Mucosa of descending colon (tissue), 3 donors: ENCODE data around the gene CD22. TPM values are rescaled to one million over a fixed set of nuclear protein-coding genes. Genes with fewer than 3 reads are reported as not detected.

Source experiments
- ATAC-seq: fragments of 200-7000 bp; cut with Tn5 transposase; one replicate; pipeline ENCODE4 v1.9.1; 2020; ENCODE audit warnings: mild to moderate bottlenecking, moderate library complexity
- DNase-seq, 3 donors: peaks; one replicate each; pipeline ENCODE4 v3.0.0-alpha.2; 2020
- H3K36me3 ChIP-seq: fragments of 200-600 bp; one replicate; pipeline ENCODE4 v1.8.0; 2021; ENCODE audit warnings: low read depth, mild to moderate bottlenecking
- H3K4me1 ChIP-seq: fragments of 200-600 bp; one replicate; pipeline ENCODE4 v1.8.0; 2021; ENCODE audit warnings: low read depth, mild to moderate bottlenecking
- H3K4me3 ChIP-seq: fragments of 200-600 bp; one replicate; pipeline ENCODE4 v1.8.0; 2021; ENCODE audit warnings: mild to moderate bottlenecking
- H3K9me3 ChIP-seq: fragments of 200-600 bp; one replicate; pipeline ENCODE4 v1.8.0; 2021; ENCODE audit warnings: mild to moderate bottlenecking
- intact Hi-C, 2 donors: fragments of 100-400 bp; cut with DNase I in 1 of 2; cut with micrococcal nuclease in 1 of 2; formaldehyde crosslinking; loops; one replicate each; pipeline versions ENCODE4 v1.11.0 to v1.11.1; 2022; cut with DNase I, micrococcal nuclease
- long read RNA-seq, 2 donors: library from polyadenylated mRNA; unstranded; transcript quantifications; one replicate each; pipeline ENCODE4 v2.0.0, GENCODE V29; 2019 to 2021
- total RNA-seq, 3 donors: library from RNA; stranded (reverse); fragmentation: NEBNext Ultra II Directional in 2 of 3; extraction: Animal tissue kit (Norgen Biotek cat#: 25700) in 2 of 3; gene quantifications; one replicate each; pipeline versions ENCODE4 v1.2.1 to v1.2.4, GENCODE V29; 2021 to 2023
- TF ChIP-seq, protein P1 (sequence below): fragments of 200-600 bp; IDR thresholded peaks from one replicate; pipeline ENCODE4 v1.8.0; 2022; ENCODE audit warnings: antibody characterized with exemption, mild to moderate bottlenecking
- donor health status: DM: no; HTN: no; CAD: no; lungs with moderate emphysema.
- donor health status: DM: no; HTN: no; CAD: no.
- donor health status: DM: no; HTN: yes; CAD: no.

The CD22 gene
- total RNA-seq: 1 to 10 TPM; 2.2 to 5.7 (median 4.1) TPM
- long read RNA-seq, donor 1, partial matches to known transcripts: 0 of 1 reads
- long read RNA-seq, donor 1, other reads (novel, unspliced or antisense): 1 of 1 reads
- long read RNA-seq, donor 2: 0 reads

DNA sequence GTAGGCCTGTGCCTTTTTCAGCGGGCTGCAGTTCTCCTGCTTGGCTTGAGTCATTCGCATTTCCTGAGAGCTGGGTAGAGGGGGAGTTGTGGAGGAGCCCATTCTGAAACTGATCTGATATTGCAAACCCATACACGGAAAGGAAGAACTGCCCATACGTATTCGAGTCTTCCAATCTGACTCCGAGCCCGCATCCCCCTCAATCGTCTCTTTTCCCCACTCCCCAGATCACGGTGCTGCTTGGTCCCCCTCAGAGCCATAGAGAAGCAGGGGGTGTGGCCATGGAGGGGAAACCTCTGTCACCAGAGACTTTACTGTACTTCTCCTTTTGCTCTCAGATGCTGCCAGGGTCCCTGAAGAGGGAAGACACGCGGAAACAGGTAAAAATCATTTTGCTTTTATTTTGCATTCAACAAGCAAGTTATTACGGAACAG is at the start of gene CD22:
Gene CD22, plus strand, starts transcription at position 337 of the 435 bp plus-strand sequence. CDS start 2,854 bp downstream, outside the sequence.
- Histone ChIP-seq H3K36me3 (no peaks in the 10 kb centered on the region), H3K9me3 (no peaks in the 10 kb centered on the region), H3K4me1 (no peaks in the 10 kb centered on the region), H3K4me3 (no peak within 1 kb of the TSS)
- ATAC-seq (peak; percentile 63), DNase-seq (no peak)
- TF ChIP-seq, protein P1, sequence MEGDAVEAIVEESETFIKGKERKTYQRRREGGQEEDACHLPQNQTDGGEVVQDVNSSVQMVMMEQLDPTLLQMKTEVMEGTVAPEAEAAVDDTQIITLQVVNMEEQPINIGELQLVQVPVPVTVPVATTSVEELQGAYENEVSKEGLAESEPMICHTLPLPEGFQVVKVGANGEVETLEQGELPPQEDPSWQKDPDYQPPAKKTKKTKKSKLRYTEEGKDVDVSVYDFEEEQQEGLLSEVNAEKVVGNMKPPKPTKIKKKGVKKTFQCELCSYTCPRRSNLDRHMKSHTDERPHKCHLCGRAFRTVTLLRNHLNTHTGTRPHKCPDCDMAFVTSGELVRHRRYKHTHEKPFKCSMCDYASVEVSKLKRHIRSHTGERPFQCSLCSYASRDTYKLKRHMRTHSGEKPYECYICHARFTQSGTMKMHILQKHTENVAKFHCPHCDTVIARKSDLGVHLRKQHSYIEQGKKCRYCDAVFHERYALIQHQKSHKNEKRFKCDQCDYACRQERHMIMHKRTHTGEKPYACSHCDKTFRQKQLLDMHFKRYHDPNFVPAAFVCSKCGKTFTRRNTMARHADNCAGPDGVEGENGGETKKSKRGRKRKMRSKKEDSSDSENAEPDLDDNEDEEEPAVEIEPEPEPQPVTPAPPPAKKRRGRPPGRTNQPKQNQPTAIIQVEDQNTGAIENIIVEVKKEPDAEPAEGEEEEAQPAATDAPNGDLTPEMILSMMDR: no peak
- intact Hi-C loops: no loop called here

DNA sequence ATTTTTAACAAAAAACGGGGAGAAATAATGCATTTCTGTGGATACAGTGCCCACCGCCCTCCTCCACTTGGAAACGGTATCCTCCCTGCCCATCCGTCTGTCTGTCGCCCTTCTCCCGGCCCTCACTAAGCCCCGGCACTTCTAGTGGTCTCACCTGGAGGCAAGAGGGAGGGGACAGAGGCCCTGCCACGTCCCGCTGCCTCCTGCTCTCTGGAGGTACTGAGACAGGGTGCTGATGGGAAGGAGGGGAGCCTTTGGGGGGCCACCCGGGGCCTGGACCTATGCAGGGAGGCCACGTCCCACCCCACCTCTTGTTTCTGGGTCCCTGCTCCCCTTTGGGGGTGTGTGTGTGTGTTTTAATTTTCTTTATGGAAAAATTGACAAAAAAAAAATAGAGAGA is 49.6 kb upstream of the CD22 start:
- Histone ChIP-seq H3K4me1 (no peaks in the 10 kb centered on the region), H3K9me3 (no peaks in the 10 kb centered on the region), H3K36me3 (no peaks in the 10 kb centered on the region), H3K4me3 (no peak overlapping the region)
- TF ChIP-seq, protein P1: no peak
- DNase-seq (no peak), ATAC-seq (no peak)
- intact Hi-C loops: no loop called here

DNA sequence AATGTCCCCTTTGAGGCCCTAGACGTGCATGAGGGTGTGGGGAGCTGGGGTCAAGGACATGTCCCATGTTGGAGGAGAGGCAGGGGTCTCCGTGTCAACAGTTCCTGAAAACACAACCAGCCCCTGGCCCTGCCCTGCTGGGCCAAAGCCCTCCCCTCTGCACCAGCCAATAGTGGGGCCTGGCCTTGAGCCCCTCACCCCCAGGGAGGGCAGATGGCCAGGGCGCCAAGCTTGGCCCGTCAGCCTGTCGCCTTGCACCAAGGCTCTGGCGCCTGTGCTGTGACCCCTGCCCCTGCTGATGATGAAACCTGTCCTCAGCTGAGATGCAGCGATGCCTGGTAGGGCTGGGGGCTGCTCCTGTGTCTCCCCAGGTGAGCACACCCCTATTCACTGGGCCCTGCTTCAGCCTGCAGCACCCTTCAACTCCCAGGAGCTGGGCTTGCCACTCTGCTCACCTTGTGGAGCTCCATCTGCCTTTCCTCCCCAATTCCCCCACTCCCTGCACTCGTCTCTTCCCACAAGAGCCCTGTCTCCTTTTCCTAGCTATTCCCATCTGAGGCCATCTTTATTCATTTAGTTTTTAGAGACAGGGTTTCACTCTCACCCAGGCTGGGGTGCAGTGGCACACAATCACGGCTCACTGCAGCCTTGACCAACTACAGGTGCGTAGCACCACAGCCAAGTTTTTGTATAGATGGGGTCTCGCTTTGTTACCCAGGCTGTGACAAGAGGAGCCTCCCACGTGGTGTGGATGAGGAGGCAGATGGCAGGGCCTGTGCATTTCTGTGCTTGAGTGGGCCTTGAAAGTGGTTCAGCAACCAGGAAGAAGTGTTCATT is 48.8 kb upstream of the CD22 start:
- ATAC-seq: peak; percentile 8
- Histone ChIP-seq H3K9me3 (no peaks in the 10 kb centered on the region), H3K36me3 (no peaks in the 10 kb centered on the region), H3K4me3 (no peak overlapping the region), H3K4me1 (no peaks in the 10 kb centered on the region)
- intact Hi-C loops: no loop called here
- DNase-seq: no peak
- TF ChIP-seq, protein P1: no peak

DNA sequence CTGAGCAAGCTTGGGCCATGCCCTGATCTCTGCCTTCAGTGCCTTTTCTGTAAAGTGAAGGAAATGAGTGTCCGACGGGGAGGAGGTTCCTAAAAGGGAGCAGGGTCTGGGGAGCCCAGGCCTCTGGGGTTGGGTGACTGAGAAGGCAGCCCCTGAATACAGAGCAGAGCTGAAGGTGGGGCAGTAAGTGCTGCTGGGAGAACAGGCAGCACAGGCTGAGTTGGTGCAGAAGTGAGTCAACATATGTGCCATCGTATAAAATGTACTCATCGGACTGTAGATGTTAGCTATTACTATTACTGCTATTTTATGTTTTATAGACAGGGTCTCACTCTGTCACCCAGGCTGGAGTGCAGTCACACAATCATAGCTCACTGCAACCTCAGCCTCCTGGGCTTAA is 47.7 kb upstream of the CD22 start:
- no peaks in the 10 kb centered on the region for H3K9me3 ChIP-seq
- TF ChIP-seq, protein P1: no peak
- intact Hi-C loops: no loop called here

DNA sequence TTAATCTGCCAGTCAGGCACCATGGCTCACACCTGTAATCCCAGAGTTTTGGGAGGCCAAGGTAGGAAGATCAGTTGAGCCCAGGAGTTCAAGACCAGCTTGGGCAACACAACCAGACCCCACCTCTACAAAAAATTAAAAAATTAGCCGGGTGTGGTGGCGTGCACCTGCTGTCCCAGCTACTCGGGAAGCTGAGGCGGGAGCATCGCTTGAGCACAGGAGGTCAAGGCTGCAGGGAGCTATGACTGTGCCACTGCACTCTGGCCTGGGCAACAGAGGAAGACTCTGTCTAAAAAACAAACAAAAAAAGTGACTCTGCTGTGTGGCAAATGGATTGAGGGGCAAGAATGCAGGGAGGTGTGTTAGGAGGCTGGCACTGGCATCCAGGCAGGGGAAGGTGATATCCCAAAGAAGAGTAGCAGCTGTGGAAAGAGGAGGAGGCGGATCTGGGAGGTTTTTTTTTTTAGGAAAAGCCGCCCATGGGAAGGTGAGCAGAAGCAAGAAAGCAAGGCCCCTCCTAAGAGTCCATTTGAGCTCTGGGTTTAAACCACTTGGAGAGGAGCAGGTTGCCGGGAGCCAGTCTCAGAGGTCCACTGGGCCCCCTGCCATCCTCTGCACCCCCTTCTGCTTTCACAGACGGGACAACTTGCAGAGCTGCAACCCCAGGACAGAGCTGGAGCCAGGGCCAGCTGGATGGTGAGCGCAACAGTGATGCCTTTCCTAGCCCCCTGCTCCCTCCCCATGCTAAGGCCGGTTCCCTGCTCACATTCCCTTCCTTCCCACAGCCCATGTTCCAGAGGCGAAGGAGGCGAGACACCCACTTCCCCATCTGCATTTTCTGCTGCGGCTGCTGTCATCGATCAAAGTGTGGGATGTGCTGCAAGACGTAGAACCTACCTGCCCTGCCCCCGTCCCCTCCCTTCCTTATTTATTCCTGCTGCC is 44.6 kb upstream of the CD22 start:
- Histone ChIP-seq H3K4me3 (no peak overlapping the region), H3K9me3 (no peaks in the 10 kb centered on the region), H3K4me1 (no peaks in the 10 kb centered on the region), H3K36me3 (no peaks in the 10 kb centered on the region)
- TF ChIP-seq, protein P1: no peak
- ATAC-seq: no peak
- intact Hi-C loops: no loop called here
- no peak for DNase-seq

More for the DNA sequence above, 47.7 kb upstream of the CD22 start:
- Histone ChIP-seq H3K36me3 (no peaks in the 10 kb centered on the region), H3K4me1 (no peaks in the 10 kb centered on the region), H3K4me3 (no peak overlapping the region)
- DNase-seq (no peak), ATAC-seq (no peak)
